Psoas muscle (tissue), 8 donors: ENCODE results near the gene SMPDL3A. TPM values are rescaled to one million over a fixed set of nuclear protein-coding genes. Genes with fewer than 3 reads are reported as not detected.

Experiments used
- ATAC-seq, 4 donors: fragments of 200-7000 bp; cut with Tn5 transposase; one replicate each; pipeline ENCODE4 v1.9.1; 2020; ENCODE audit warnings: moderate library complexity in 3 of 4, mild to moderate bottlenecking in 2 of 4
- DNase-seq, 2 donors: peaks; one replicate each; pipeline ENCODE4 v3.0.0-alpha.2; 2020
- H3K27ac ChIP-seq: fragments of 200-600 bp; one replicate; pipeline ENCODE4 v1.8.0; 2022
- H3K27me3 ChIP-seq, 3 donors: fragments of 200-600 bp in 1 of 3; one replicate each; pipeline versions ENCODE4 v1.6.1 to v1.8.0; 2013 to 2022; ENCODE audit warnings: low read length in 2 of 3, mild to moderate bottlenecking in 2 of 3, moderate library complexity in 1 of 3; ENCODE audit not compliant: insufficient read depth in 3 of 3
- H3K36me3 ChIP-seq, 2 donors: fragments of 200-600 bp in 1 of 2; one replicate each; pipeline versions ENCODE4 v1.6.1 to v1.8.0; 2013 to 2022; ENCODE audit warnings: low read depth in 1 of 2, mild to moderate bottlenecking in 1 of 2, moderate library complexity in 1 of 2; ENCODE audit not compliant: insufficient read depth in 1 of 2
- H3K4me1 ChIP-seq: fragments of 200-600 bp; one replicate; pipeline ENCODE4 v1.8.0; 2022
- H3K4me3 ChIP-seq: fragments of 200-600 bp; one replicate; pipeline ENCODE4 v1.8.0; 2022; ENCODE audit warnings: mild to moderate bottlenecking
- H3K9me3 ChIP-seq: fragments of 200-600 bp; one replicate; pipeline ENCODE4 v1.8.0; 2022
- CTCF ChIP-seq: fragments of 200-600 bp; IDR thresholded peaks from one replicate; pipeline ENCODE4 v1.8.0; 2022; ENCODE audit warnings: antibody characterized with exemption
- WGBS, 3 donors: extraction: QIAGEN DNeasy Blood & Tissue Kit; methylation state at CpG; one replicate each; pipeline versions ENCODE4 v1.1.6 to v1.1.7; 2013; 5-methylcytosine and 5-hydroxymethylcytosine counted together
- intact Hi-C, 2 donors: fragments of 100-400 bp; cut with DNase I; formaldehyde crosslinking; loops; one replicate each; pipeline versions ENCODE4 v1.11.0 to v1.14.2; 2022
- polyA plus RNA-seq, 3 donors: library from polyadenylated mRNA; stranded (reverse); fragments of 200-250 nt; gene quantifications; one replicate each; pipeline ENCODE4 v1.2.3, GENCODE V29; 2013
- total RNA-seq, 4 donors: library from RNA; stranded (reverse); fragmentation: NEBNext Ultra II Directional in 2 of 4; extraction: Animal tissue kit (Norgen Biotek cat#: 25700) in 2 of 4; gene quantifications; one replicate each; pipeline versions ENCODE4 v1.2.1 to v1.2.4, GENCODE V29; 2021 to 2023
- donor health status: healthy with polysubstance abuse.
- donor health status: DM: no; HTN: no; CAD: no; lungs with moderate emphysema.
- donor health status: Bipolar disorder and iron deficiency.
- donor health status: healthy.
- donor health status: DM: yes; HTN: yes; CAD: no.
- donor health status: DM: no; HTN: no; CAD: no.
- donor health status: DM: no; HTN: no; CAD: no.
- donor health status: DM: yes; HTN: yes; CAD: no.

Gene SMPDL3A
- total and polyA plus RNA-seq, 7 donors = 6.3 to 38.4 (median 27.6) TPM

GRCh38 chr6:122798099-122798641 lies 9.1 kb downstream of the SMPDL3A start:
- Histone ChIP-seq H3K4me1 (peaks cover 21% of the 10 kb centered on the region), H3K36me3 (peaks cover 0 to 27% of the 10 kb centered on the region in 2 donors), H3K27me3 (no peaks in the 10 kb centered on the region), H3K9me3 (no peaks in the 10 kb centered on the region), H3K4me3 (no peak overlapping the region), H3K27ac (peak overlapping the region; percentile 63)
- intact Hi-C loops = loop anchor here in 1 of 2 donors (2.0 kb wide), 1 partner anchor 39 kb away; no protein-coding TSS in a partner anchor
- WGBS, 3 donors = 40 to 42% (median 42%) methylated on average over 6 of the region's 6 CpGs
- ATAC-seq (peak; percentile 86 to 93 (median 93)), DNase-seq (peak; percentile 23 to 62)
- TF ChIP-seq CTCF = no peak

GRCh38 chr6:122799140-122799745 lies 10.2 kb downstream of the SMPDL3A start:
- Histone ChIP-seq H3K27me3 (no peaks in the 10 kb centered on the region), H3K36me3 (peaks cover 2 to 38% of the 10 kb centered on the region in 2 donors), H3K9me3 (no peaks in the 10 kb centered on the region), H3K4me3 (no peak overlapping the region), H3K27ac (peak overlapping the region; percentile 63), H3K4me1 (peaks cover 17% of the 10 kb centered on the region)
- intact Hi-C loops = loop anchor here in 1 of 2 donors (2.0 kb wide), 1 partner anchor 38 kb away; no protein-coding TSS in a partner anchor
- DNase-seq (no peak), ATAC-seq (peak; percentile 32 to 68 (median 51))
- TF ChIP-seq CTCF = no peak
- 86 to 92% (median 89%) methylated on average over 4 of the region's 4 CpGs for WGBS, 3 donors

GRCh38 chr6:122799916-122800686 lies 11.0 kb downstream of the SMPDL3A start:
- DNase-seq (no peak), ATAC-seq (peak in 2 of 4 donors; percentile 45 to 47)
- no peaks in the 10 kb centered on the region for H3K9me3 ChIP-seq
- peaks cover 17% of the 10 kb centered on the region for H3K4me1 ChIP-seq
- no peak for TF ChIP-seq CTCF
- no peaks in the 10 kb centered on the region for H3K27me3 ChIP-seq
- peaks cover 2 to 46% of the 10 kb centered on the region in 2 donors for H3K36me3 ChIP-seq
- no peak overlapping the region for H3K4me3 ChIP-seq
- WGBS, 3 donors = 88 to 93% (median 90%) methylated on average over 5 of the region's 5 CpGs
- peak overlapping the region; percentile 11 for H3K27ac ChIP-seq
- intact Hi-C loops = loop anchor here in 1 of 2 donors (2.0 kb wide), 1 partner anchor 37 kb away; no protein-coding TSS in a partner anchor

GRCh38 chr6:122800906-122801305 lies 11.8 kb downstream of the SMPDL3A start:
- Histone ChIP-seq H3K4me1 (peaks cover 17% of the 10 kb centered on the region), H3K36me3 (peaks cover 2 to 54% of the 10 kb centered on the region in 2 donors), H3K27me3 (no peaks in the 10 kb centered on the region), H3K9me3 (no peaks in the 10 kb centered on the region), H3K27ac (no peak overlapping the region), H3K4me3 (no peak overlapping the region)
- DNase-seq (no peak), ATAC-seq (no peak)
- intact Hi-C loops = no loop called here
- 45 to 67% (median 54%) methylated on average over 3 of the region's 3 CpGs for WGBS, 3 donors
- no peak for TF ChIP-seq CTCF
